ENCODE results near the gene ZSWIM8.

DNA sequence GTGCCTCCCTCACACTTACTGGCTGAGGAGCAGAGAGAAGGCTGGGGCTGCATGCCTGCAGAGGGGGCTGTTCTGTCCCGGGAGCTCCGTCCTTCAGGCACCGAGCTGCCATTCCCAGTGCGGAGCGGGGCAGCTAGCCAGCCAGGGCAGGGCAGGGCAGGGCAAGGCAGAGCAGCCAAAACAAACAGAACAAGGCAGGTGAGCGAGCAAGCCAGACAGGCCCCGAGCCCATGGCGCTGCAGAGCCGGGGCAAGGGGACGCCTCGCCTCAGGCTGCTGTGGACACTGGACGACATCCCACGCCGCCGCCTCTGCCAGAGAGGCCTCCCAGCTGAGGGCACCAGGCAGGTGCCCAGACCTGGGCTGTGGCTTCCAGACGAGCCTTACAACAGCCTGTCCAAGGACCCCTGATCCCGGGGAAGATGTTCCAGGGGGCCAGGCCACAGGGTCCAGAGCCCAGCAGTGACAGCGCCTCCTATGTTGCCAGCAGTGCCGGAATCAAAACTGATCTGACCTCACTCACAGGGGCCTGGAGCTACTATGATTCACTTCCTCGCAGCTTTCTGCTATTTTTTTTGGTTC is 34.2 kb downstream of the ZSWIM8 start:
- TF ChIP-seq, protein P1, sequence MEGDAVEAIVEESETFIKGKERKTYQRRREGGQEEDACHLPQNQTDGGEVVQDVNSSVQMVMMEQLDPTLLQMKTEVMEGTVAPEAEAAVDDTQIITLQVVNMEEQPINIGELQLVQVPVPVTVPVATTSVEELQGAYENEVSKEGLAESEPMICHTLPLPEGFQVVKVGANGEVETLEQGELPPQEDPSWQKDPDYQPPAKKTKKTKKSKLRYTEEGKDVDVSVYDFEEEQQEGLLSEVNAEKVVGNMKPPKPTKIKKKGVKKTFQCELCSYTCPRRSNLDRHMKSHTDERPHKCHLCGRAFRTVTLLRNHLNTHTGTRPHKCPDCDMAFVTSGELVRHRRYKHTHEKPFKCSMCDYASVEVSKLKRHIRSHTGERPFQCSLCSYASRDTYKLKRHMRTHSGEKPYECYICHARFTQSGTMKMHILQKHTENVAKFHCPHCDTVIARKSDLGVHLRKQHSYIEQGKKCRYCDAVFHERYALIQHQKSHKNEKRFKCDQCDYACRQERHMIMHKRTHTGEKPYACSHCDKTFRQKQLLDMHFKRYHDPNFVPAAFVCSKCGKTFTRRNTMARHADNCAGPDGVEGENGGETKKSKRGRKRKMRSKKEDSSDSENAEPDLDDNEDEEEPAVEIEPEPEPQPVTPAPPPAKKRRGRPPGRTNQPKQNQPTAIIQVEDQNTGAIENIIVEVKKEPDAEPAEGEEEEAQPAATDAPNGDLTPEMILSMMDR (IDR thresholded peaks at IDR 0.05) = no peak
- no peak for TF ChIP-seq EZH2 (IDR thresholded peaks at IDR 0.05; ENCODE audit: borderline replicate concordance, insufficient read depth, low read depth, low read length, poor library complexity, severe bottlenecking)

All from B cell (primary cell).